Natural killer cell (primary cell): ENCODE measurements around the gene F2RL1. TPM values are rescaled to one million over a fixed set of nuclear protein-coding genes. Genes with fewer than 3 reads are reported as not detected.
"Not testable (repeated sequence)": the region's sequence is repeated elsewhere in the genome, so short reads cannot be mapped to it uniquely, and the experiment has no call there.

ENCODE experiments used
- ATAC-seq, 3 donors: fragments of 150-1000 bp in 2 of 3; fragments of 200-7000 bp in 1 of 3; cut with Tn5 transposase; 1 replicate in 1 of 3; 2 replicates in 2 of 3; pipeline ENCODE4 v1.10.0; 2021; ENCODE audit warnings: mild to moderate bottlenecking in 2 of 3, moderate library complexity in 2 of 3
- DNase-seq, 2 donors: peaks; one replicate each; pipeline versions ENCODE4 v3.0.0 to v3.0.0-alpha.2; 2013 to 2021; ENCODE audit warnings: mixed read lengths in 1 of 2
- H3K27ac ChIP-seq: one replicate; pipeline ENCODE4 v1.5.1; 2013; ENCODE audit warnings: mild to moderate bottlenecking, low read length
- H3K27me3 ChIP-seq: one replicate; pipeline ENCODE4 v1.6.1; 2013; ENCODE audit warnings: low read length; ENCODE audit not compliant: control insufficient read depth, insufficient read depth
- H3K36me3 ChIP-seq: one replicate; pipeline ENCODE4 v1.6.1; 2013; ENCODE audit warnings: low read length; ENCODE audit not compliant: control insufficient read depth, insufficient read depth
- H3K4me1 ChIP-seq: one replicate; pipeline ENCODE4 v1.6.1; 2013; ENCODE audit warnings: low read length; ENCODE audit not compliant: control insufficient read depth, insufficient read depth
- H3K4me3 ChIP-seq: one replicate; pipeline ENCODE4 v1.5.1; 2013; ENCODE audit warnings: low read length
- H3K9me3 ChIP-seq: one replicate; pipeline ENCODE4 v1.6.1; 2013; ENCODE audit warnings: low read length; ENCODE audit not compliant: control insufficient read depth, insufficient read depth
- H3K27ac Mint-ChIP-seq, 2 donors: one replicate each; pipeline ENCODE4 v1.8.0; 2022; ENCODE audit warnings: mild to moderate bottlenecking in 2 of 2, mixed read lengths in 2 of 2, moderate library complexity in 1 of 2
- H3K27me3 Mint-ChIP-seq, 2 donors: one replicate each; pipeline ENCODE4 v1.8.0; 2022; ENCODE audit warnings: low read depth in 2 of 2, mixed read lengths in 2 of 2
- H3K36me3 Mint-ChIP-seq: one replicate; pipeline ENCODE4 v1.8.0; 2022; ENCODE audit warnings: mixed read lengths
- H3K4me1 Mint-ChIP-seq, 2 donors: one replicate each; pipeline ENCODE4 v1.8.0; 2022; ENCODE audit warnings: mixed read lengths in 2 of 2
- H3K4me3 Mint-ChIP-seq: one replicate; pipeline ENCODE4 v1.8.0; 2022; ENCODE audit warnings: mild to moderate bottlenecking, moderate library complexity, mixed read lengths
- H3K9me3 Mint-ChIP-seq, 2 donors: one replicate each; pipeline ENCODE4 v1.8.0; 2022; ENCODE audit warnings: mixed read lengths in 2 of 2
- CTCF ChIP-seq: fragments of 200-600 bp; IDR thresholded peaks from one replicate; pipeline ENCODE4 v1.8.0; 2022; ENCODE audit warnings: antibody characterized with exemption
- WGBS: methylation state at CpG from one replicate; pipeline ENCODE4 v1.1.7; 2013; ENCODE audit warnings: missing lambda C conversion rate; ENCODE audit not compliant: insufficient coverage; 5-methylcytosine and 5-hydroxymethylcytosine counted together
- intact Hi-C: fragments of 100-400 bp; cut with micrococcal nuclease; formaldehyde crosslinking; loops from one replicate; pipeline ENCODE4 v1.14.2; 2022
- total RNA-seq, 4 donors: library from RNA; stranded (reverse); fragments of 120-200 nt in 1 of 4; gene quantifications; one replicate each; pipeline versions ENCODE4 v1.2.3 to v1.2.4, GENCODE V29; 2013 to 2022

F2RL1 gene
- total RNA-seq, 3 donors from 2014 or later (not counting 1 experiment from before 2014, with no cell fraction given): 0.29 to 0.35 TPM; not detected in 1

GRCh38 chr5:76782444-76782843 lies 36.4 kb upstream of the F2RL1 start:
- DNase-seq: no peak
- Histone ChIP-seq H3K9me3 (no peaks in the 10 kb centered on the region), H3K27me3 (no peaks in the 10 kb centered on the region), H3K27ac (no peak overlapping the region), H3K36me3 (no peaks in the 10 kb centered on the region), H3K4me3 (no peak overlapping the region), H3K4me1 (no peaks in the 10 kb centered on the region)
- no peak for ATAC-seq
- Mint-ChIP-seq H3K4me1 (peaks cover 0 to 5% of the 10 kb centered on the region in 2 donors), H3K36me3 (no peaks in the 10 kb centered on the region), H3K9me3 (no peaks in the 10 kb centered on the region), H3K27ac (no peak overlapping the region), H3K27me3 (peaks cover 5 to 6% of the 10 kb centered on the region in 2 donors), H3K4me3 (no peak overlapping the region)
- WGBS: 100% methylated on average over 2 of the region's 3 CpGs
- intact Hi-C loops: no loop called here
- TF ChIP-seq CTCF: no peak

GRCh38 chr5:76787237-76787636 lies 31.6 kb upstream of the F2RL1 start:
- H3K36me3 ChIP-seq: no peaks in the 10 kb centered on the region
- no peak for ATAC-seq
- H3K27ac Mint-ChIP-seq: no peak overlapping the region
- H3K27ac ChIP-seq: no peak overlapping the region
- DNase-seq: no peak
- no peak overlapping the region for H3K4me3 ChIP-seq
- 88% methylated on average over 2 of the region's 2 CpGs for WGBS
- H3K36me3 Mint-ChIP-seq: no peaks in the 10 kb centered on the region
- no peak for TF ChIP-seq CTCF
- H3K9me3 ChIP-seq: no peaks in the 10 kb centered on the region
- no peak overlapping the region for H3K4me3 Mint-ChIP-seq
- intact Hi-C loops: no loop called here
- H3K9me3 Mint-ChIP-seq: no peaks in the 10 kb centered on the region
- no peaks in the 10 kb centered on the region for H3K27me3 ChIP-seq
- H3K27me3 Mint-ChIP-seq: peaks cover 5 to 6% of the 10 kb centered on the region in 2 donors
- no peaks in the 10 kb centered on the region for H3K4me1 ChIP-seq
- H3K4me1 Mint-ChIP-seq: no peaks in the 10 kb centered on the region

DNA sequence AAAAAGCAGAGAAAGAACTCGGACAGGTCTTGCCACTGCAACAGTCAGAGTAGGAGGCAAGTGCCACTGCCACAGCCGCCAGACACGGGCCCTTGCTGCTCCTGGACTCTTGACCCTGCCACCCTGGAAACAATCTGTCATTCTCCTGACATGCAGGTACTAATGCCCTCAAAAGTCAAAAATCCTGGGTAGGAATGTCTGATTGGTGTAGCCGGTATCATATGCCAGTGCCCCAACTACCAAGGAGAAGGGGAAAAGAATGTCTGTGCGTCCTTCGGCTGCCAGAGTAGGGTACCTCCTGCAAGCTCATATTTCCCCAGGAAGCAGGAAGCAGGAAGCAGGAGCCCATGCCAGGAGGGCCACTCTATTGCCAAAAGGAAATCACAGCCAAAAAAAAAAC lies 30.5 kb upstream of the F2RL1 start:
- Mint-ChIP-seq H3K27ac (no peak overlapping the region), H3K9me3 (no peaks in the 10 kb centered on the region), H3K27me3 (peaks cover 5 to 6% of the 10 kb centered on the region in 2 donors), H3K4me1 (no peaks in the 10 kb centered on the region), H3K4me3 (no peak overlapping the region), H3K36me3 (no peaks in the 10 kb centered on the region)
- Histone ChIP-seq H3K27ac (no peak overlapping the region), H3K4me3 (no peak overlapping the region), H3K4me1 (no peaks in the 10 kb centered on the region), H3K27me3 (no peaks in the 10 kb centered on the region), H3K9me3 (no peaks in the 10 kb centered on the region), H3K36me3 (no peaks in the 10 kb centered on the region)
- DNase-seq (no peak), ATAC-seq (no peak)
- intact Hi-C loops: no loop called here
- no peak for TF ChIP-seq CTCF
- WGBS: 92% methylated on average over 6 of the region's 6 CpGs

- H3K4me1 Mint-ChIP-seq: not testable (repeated sequence)
Measured at GRCh38 chr5:76789275-76789674, 29.6 kb upstream of the F2RL1 start.

More at GRCh38 chr5:76789275-76789674, 29.6 kb upstream of the F2RL1 start:
- H3K27ac ChIP-seq, H3K4me3 Mint-ChIP-seq, DNase-seq, H3K36me3 ChIP-seq, H3K27ac Mint-ChIP-seq, H3K27me3 Mint-ChIP-seq, intact Hi-C loops, H3K4me1 ChIP-seq, ATAC-seq, H3K27me3 ChIP-seq, H3K9me3 Mint-ChIP-seq, H3K9me3 ChIP-seq, H3K36me3 Mint-ChIP-seq, H3K4me3 ChIP-seq: not testable (repeated sequence)
- 97% methylated on average over 10 of the region's 10 CpGs for WGBS
